Activated T-helper 2 cell treated with anti-CD3 and anti-CD28 coated beads, Interferon-gamma antibody, Interleukin-2, Interleukin-4, amounts not matched to agents 10 μg/mL and 5 μg/mL and 100 μg/mL, durations not matched to agents 14 hours and 24 hours and 36 hours (primary cell): ENCODE data around the gene CES5A. TPM values are rescaled to one million over a fixed set of nuclear protein-coding genes. Genes with fewer than 3 reads are reported as not detected.
"Not testable (repeated sequence)": the region's sequence is repeated elsewhere in the genome, so short reads cannot be mapped to it uniquely, and the experiment has no call there.

ENCODE experiments used
- DNase-seq: peaks from one replicate; pipeline ENCODE4 v3.0.0; 2021; ENCODE audit warnings: low spot score
- H3K27ac Mint-ChIP-seq: one replicate; pipeline ENCODE4 v1.8.0; 2021; ENCODE audit warnings: mixed read lengths
- H3K27me3 Mint-ChIP-seq: one replicate; pipeline ENCODE4 v1.8.0; 2021; ENCODE audit warnings: low read depth, mixed read lengths
- H3K36me3 Mint-ChIP-seq: one replicate; pipeline ENCODE4 v1.8.0; 2021; ENCODE audit warnings: low read depth, mixed read lengths
- H3K4me1 Mint-ChIP-seq: one replicate; pipeline ENCODE4 v1.8.0; 2021; ENCODE audit warnings: low read depth, mixed read lengths
- H3K4me3 Mint-ChIP-seq: one replicate; pipeline ENCODE4 v1.8.0; 2021; ENCODE audit warnings: low read depth, mild to moderate bottlenecking, moderate library complexity, mixed read lengths
- H3K9me3 Mint-ChIP-seq: one replicate; pipeline ENCODE4 v1.8.0; 2021; ENCODE audit warnings: mixed read lengths
- intact Hi-C: fragments of 100-400 bp; cut with micrococcal nuclease; formaldehyde crosslinking; loops from one replicate; pipeline ENCODE4 v1.15.1; 2023
- total RNA-seq: library from RNA; stranded (reverse); gene quantifications from 2 replicates; pipeline ENCODE4 v1.2.3, GENCODE V29; 2022

Gene CES5A
- total RNA-seq, 1 donor from 2014 or later = not detected

DNA sequence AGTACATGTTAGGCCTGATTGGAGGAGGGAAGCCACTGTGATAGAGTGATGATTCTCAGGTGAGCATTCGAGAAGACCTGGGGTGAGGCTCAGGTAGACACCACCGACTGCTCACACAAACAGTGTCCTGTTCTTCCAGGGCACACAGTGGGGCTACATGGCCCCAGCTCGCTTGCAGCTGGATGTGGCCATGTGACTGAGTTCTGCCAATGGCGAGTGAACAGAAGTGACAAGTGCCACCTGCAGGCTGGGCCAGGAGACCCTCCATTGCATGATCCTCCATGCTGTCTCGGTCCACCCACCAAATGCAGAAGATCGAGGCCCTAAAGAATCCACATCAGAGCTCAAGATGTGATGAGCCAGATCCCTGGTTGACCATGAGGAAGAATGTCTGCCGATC lies 6.2 kb downstream of the CES5A start:
- Mint-ChIP-seq H3K9me3 (no peaks in the 10 kb centered on the region), H3K27me3 (no peaks in the 10 kb centered on the region), H3K4me3 (no peak overlapping the region), H3K4me1 (no peaks in the 10 kb centered on the region), H3K27ac (no peak overlapping the region), H3K36me3 (no peaks in the 10 kb centered on the region)
- DNase-seq = no peak
- intact Hi-C loops = no loop called here

DNA sequence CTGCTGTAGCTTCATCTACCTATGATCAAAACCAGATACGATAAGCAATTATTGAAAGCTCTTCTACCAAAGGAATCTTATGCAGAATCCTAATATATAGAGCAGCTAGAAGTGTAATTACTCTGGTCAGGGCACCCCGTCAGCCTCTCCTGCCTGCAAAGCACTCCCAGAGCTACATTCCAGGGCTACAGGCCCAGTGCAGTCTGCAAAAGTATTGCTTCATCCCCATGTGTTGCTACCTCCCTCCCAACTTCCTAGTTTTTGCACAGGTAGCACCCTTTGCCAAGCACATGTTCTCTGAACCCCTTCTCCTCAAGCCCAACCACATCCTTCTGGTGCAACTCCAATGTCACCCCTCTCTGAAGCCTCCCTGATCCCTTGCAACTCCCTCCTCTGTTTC lies 7.0 kb downstream of the CES5A start:
- DNase-seq = no peak
- Mint-ChIP-seq H3K4me3 (no peak overlapping the region), H3K4me1 (no peaks in the 10 kb centered on the region), H3K27me3 (no peaks in the 10 kb centered on the region), H3K27ac (no peak overlapping the region), H3K9me3 (no peaks in the 10 kb centered on the region), H3K36me3 (no peaks in the 10 kb centered on the region)
- intact Hi-C loops = no loop called here

DNA sequence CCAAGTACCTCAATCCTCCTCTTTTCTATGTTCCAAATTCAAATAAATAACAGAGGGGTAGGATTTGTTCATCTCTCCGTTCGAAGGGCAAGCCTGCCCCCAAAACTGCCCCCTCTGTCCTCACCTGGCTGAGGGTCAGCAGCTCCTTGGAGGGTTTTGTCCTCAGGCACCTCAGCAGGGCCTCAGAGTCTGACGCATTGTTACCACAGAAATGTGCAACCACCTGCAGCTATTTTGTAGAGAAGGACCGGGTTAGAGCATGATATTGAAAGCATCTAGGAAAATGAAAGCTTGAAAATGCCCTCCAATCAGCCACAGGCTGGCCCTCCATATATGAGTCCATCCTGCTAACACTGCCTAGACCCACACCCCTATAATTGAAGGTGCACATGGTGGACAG lies 13.9 kb downstream of the CES5A start:
- no peak for DNase-seq
- no peaks in the 10 kb centered on the region for H3K36me3 Mint-ChIP-seq

DNA sequence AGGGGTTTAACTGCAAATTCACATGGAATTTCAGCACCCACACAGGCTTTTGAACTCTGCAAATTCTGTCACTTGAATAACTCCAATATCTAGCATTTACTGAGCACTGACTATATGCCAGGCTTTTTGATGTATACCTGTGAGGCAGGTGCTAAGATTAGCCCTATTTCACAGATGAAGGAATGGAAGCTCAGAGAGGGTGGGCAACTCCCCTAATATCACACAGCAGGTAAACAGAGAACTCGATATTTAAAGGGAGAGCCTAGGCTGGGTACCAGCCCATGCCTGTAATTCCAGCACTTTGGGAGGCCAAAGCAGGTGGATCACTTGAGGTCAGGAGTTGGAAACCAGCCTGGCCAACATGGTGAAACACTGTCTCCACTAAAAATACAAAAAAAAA lies 17.5 kb downstream of the CES5A start:
- H3K4me1 Mint-ChIP-seq, H3K36me3 Mint-ChIP-seq, H3K4me3 Mint-ChIP-seq, H3K27me3 Mint-ChIP-seq, intact Hi-C loops, H3K9me3 Mint-ChIP-seq, DNase-seq, H3K27ac Mint-ChIP-seq: not testable (repeated sequence)

More for the DNA sequence above, 13.9 kb downstream of the CES5A start:
- Mint-ChIP-seq H3K9me3 (no peaks in the 10 kb centered on the region), H3K4me3 (no peak overlapping the region), H3K4me1 (no peaks in the 10 kb centered on the region), H3K27ac (no peak overlapping the region), H3K27me3 (peaks cover 2% of the 10 kb centered on the region)
- intact Hi-C loops = no loop called here

DNA sequence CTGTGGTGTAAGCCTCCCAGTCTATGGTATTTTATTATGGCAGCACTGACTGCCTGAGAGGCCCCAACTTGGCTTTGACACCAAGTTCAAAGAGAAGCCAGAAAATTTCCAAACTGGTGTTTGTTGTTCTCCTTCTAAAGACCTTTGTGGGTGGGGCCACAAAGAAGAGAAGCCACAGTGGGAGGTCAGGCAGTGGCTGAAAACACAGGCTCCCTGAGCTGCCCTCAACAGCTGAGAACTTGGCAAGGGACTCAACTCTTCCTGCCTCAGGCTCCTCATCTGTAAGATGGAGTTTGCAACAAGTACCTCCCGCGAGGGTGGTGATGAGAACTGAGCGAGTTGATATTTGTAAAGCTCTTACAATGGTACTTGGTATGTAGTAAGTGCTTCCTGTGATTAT lies 18.2 kb downstream of the CES5A start:
- Mint-ChIP-seq H3K4me1 (no peaks in the 10 kb centered on the region), H3K36me3 (no peaks in the 10 kb centered on the region), H3K27ac (no peak overlapping the region), H3K4me3 (no peak overlapping the region), H3K27me3 (peaks cover 2% of the 10 kb centered on the region), H3K9me3 (no peaks in the 10 kb centered on the region)
- intact Hi-C loops = no loop called here
- no peak for DNase-seq

DNA sequence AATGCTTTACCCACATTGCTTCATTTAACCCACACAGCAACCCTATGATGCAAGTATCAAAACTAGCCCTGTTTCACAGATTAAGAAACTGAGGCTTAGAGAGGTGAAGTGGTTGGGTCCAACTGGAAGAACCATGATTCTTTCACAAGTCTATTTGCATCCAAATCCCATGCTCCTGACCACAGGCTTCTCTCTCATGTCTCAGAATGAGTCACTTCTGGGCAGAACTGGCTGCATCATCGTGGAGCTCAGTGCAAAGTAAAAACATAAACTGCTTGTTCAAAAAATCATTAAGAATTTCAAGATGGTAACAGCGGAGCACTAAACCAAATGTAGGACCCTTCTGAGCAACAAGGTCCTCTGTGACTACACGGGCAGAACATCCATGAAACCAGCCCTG lies 22.1 kb downstream of the CES5A start:
- no peak for DNase-seq
- no peak overlapping the region for H3K4me3 Mint-ChIP-seq
- intact Hi-C loops = no loop called here
- H3K27ac Mint-ChIP-seq = no peak overlapping the region
- no peaks in the 10 kb centered on the region for H3K36me3 Mint-ChIP-seq
- no peaks in the 10 kb centered on the region for H3K9me3 Mint-ChIP-seq
- no peaks in the 10 kb centered on the region for H3K4me1 Mint-ChIP-seq
- H3K27me3 Mint-ChIP-seq = no peaks in the 10 kb centered on the region

DNA sequence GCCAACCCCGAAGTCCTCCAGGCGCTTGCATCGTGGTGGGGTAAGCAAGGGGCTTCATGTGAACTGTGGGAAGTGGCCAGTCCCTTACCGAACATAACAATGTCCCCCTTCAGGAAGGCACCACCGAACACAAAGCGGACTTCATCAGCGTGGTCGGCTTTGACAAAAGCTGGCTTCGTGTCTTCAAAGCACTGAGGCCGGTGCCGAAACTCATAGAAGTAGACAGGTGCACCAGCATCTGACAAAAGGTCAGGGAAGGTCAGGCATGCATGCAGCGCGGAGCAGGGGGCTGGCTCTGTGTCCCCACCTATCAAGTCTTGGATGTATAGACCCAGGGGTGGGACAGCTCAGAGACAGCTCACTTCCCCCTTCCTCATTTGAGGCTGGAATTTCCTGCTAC lies 25.6 kb downstream of the CES5A start:
- Mint-ChIP-seq H3K36me3 (no peaks in the 10 kb centered on the region), H3K27ac (no peak overlapping the region)
- intact Hi-C loops = no loop called here

DNA sequence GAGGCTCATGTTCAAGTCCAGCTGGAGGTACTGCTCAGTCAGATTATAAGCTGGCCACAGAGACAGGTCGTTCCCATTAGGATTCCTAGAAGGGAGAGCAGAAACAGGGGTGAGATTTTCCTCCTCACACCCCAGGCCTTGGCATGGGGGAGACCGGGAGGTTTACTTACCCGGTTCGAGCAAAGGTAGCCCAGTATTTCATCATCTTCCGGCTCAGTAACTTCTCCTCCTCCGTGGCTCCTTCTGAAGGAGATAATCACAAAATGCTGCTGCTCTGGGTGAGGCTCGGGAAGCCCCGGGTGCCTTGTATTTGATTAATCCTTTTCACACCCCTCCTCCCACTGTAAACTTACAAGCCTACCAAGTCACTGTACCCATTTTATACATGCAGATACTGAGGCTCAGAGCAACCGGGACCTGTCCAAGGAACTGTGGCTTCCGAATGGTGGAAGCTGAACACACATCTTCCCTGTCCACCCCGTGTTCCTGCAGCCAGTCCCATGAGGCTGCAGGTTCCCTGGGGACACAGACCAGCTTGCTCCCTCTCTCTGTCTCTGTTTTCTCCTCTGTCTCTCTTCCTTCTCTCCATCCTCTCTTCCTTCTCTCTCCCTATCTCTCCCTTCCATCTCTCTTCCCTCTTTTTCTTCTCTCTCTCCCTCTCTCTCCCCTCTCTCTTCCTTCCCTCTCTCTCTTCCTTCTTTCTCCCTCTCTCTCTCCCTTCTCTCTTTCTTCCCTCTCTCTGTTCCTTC lies 28.4 kb downstream of the CES5A start:
- H3K36me3 Mint-ChIP-seq = no peaks in the 10 kb centered on the region
- peaks cover 4% of the 10 kb centered on the region for H3K27me3 Mint-ChIP-seq
- H3K27ac Mint-ChIP-seq = no peak overlapping the region
- no peak overlapping the region for H3K4me3 Mint-ChIP-seq
- no peak for DNase-seq
- H3K9me3 Mint-ChIP-seq = no peaks in the 10 kb centered on the region
- intact Hi-C loops = no loop called here
- no peaks in the 10 kb centered on the region for H3K4me1 Mint-ChIP-seq

More for the DNA sequence above, 25.6 kb downstream of the CES5A start:
- peaks cover 4% of the 10 kb centered on the region for H3K27me3 Mint-ChIP-seq
- no peak overlapping the region for H3K4me3 Mint-ChIP-seq
- no peaks in the 10 kb centered on the region for H3K4me1 Mint-ChIP-seq
- no peak for DNase-seq
- H3K9me3 Mint-ChIP-seq = no peaks in the 10 kb centered on the region

DNA sequence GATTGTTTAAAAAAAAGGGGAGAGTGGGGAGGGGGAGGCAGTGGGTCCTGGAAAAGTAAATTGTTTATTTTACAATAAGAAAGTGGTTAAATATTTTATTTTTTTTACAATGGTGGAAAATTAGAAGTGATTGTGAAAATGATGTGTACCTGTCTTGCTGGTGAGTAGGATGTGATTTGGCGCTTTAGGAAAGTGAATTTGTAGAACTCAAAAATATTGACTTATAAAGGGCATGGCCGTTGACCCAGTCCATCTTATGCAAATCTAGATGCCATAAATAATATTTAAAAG lies 32.1 kb downstream of the CES5A start:
- intact Hi-C loops = loop anchor here (2.0 kb wide), 1 partner anchor 378 kb away; no protein-coding TSS in a partner anchor
- Mint-ChIP-seq H3K27me3 (peaks cover 8% of the 10 kb centered on the region), H3K4me1 (no peaks in the 10 kb centered on the region), H3K36me3 (no peaks in the 10 kb centered on the region), H3K27ac (no peak overlapping the region), H3K9me3 (no peaks in the 10 kb centered on the region), H3K4me3 (no peak overlapping the region)
- DNase-seq = no peak

DNA sequence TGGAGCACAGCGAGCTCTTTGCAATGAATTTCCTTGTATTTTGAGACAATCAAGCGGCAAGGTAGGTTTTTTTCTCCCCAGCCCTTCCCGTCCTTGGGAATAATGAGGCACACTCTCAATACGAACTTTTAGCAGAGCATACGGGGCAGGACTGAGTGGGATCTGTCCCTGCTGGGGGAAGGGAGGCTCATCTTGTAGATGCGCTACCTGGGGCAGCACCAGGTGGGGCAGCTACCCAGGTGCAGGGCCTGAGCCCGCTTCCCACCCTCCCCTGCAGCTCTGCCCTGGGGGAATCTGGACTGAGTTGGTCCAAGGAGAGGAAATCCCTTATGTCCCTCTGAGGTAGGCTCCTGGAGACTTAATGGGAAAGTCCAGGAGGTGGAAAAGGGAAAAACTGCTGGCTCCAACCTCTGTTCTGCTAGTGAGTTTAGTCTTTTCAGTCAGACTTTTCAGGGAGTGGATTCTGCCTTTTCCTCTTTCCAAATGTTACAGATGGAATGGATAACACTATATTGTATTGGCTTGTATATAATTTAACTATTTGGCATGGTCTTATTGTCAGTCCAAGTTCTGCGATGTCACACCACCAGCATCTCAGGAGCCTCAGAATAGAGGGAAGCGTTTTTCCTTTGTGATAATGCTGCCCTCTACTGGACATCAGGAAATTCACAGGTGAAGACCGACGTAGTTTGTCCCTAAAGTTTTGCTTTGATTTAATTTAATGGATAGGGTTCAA lies 32.6 kb downstream of the CES5A start:
- H3K27me3 Mint-ChIP-seq = peaks cover 8% of the 10 kb centered on the region
- H3K9me3 Mint-ChIP-seq = no peaks in the 10 kb centered on the region
- H3K4me1 Mint-ChIP-seq = no peaks in the 10 kb centered on the region
- no peak for DNase-seq
- H3K36me3 Mint-ChIP-seq = no peaks in the 10 kb centered on the region
- intact Hi-C loops = loop anchor here (1.0 to 2.0 kb wide), 2 partner anchors 130 to 378 kb away; no protein-coding TSS in a partner anchor
- H3K4me3 Mint-ChIP-seq = no peak overlapping the region
- H3K27ac Mint-ChIP-seq = no peak overlapping the region

DNA sequence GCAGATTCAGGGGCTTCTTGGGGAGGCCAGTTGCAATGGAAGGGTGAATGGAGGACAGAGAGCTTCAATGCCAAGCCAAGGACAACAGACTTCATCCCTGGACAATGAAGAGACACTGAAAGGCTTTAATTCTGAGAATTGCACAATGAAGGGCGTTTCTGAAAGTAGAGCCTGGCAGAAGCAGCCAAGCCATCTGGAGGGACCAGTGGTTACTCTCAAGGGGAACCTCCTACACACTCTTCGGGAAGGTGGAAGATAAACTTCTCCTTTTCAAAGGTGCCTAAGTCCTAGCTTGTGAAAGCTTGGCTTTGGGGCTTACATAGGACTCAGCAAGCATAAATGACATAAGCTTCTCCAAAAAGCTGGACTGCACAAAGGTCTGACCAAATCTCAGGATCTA lies 36.1 kb downstream of the CES5A start:
- Mint-ChIP-seq H3K36me3 (no peaks in the 10 kb centered on the region), H3K27ac (no peak overlapping the region), H3K9me3 (no peaks in the 10 kb centered on the region), H3K4me1 (no peaks in the 10 kb centered on the region), H3K4me3 (no peak overlapping the region), H3K27me3 (peaks cover 3% of the 10 kb centered on the region)
- intact Hi-C loops = no loop called here
- DNase-seq = no peak

DNA sequence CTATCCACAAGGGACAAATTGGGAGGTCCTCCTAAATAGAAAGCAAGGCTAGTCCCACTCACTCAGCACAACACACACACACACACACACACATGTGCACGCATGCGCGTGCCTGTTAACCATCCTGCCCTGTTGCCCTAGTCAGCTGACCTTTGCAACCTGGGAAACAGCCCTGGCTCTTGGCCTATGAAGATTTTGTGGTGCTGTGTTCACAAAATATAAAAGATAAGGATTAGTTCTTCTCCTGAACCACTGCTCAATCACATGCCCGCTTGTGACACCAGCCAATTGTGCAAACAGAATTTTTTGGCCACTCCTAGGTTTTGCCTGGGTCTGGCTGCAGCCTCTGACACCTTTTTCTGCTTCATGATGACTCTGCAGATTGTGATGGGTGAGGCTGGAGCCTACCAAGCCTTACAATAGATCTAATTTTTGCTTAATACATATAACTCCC lies 39.0 kb downstream of the CES5A start:
- Mint-ChIP-seq H3K36me3 (no peaks in the 10 kb centered on the region), H3K4me3 (no peak overlapping the region), H3K4me1 (no peaks in the 10 kb centered on the region), H3K27ac (no peak overlapping the region), H3K9me3 (no peaks in the 10 kb centered on the region), H3K27me3 (peaks cover 3% of the 10 kb centered on the region)
- DNase-seq = no peak
- intact Hi-C loops = no loop called here

DNA sequence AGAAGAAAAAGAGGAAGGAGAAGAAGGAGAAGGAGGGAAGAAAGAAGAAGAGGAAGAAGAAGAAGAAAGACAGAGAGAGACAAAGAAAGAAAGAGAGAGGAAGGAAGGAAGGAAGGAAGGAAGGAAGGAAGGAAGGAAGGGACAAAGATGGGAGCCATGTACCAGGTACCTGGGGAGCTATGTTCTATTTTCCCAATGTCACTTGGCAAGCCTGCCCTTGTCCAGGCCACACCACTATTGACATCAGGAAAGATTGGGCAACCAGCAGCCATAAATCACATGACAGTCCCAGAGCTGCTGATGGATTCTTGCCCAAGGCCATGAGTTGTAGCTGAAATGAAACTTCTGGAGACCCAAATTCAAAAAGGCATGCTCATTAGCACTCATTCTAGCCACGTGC lies 39.6 kb downstream of the CES5A start:
- Mint-ChIP-seq H3K9me3 (no peaks in the 10 kb centered on the region), H3K27me3 (peaks cover 3% of the 10 kb centered on the region), H3K36me3 (no peaks in the 10 kb centered on the region), H3K4me3 (no peak overlapping the region), H3K4me1 (no peaks in the 10 kb centered on the region), H3K27ac (no peak overlapping the region)
- no peak for DNase-seq
- intact Hi-C loops = no loop called here
